ENCODE results near the gene RILPL2.
"Not testable (repeated sequence)": the region's sequence is repeated elsewhere in the genome, so short reads cannot be mapped to it uniquely, and the experiment has no call there.

RILPL2 gene

DNA sequence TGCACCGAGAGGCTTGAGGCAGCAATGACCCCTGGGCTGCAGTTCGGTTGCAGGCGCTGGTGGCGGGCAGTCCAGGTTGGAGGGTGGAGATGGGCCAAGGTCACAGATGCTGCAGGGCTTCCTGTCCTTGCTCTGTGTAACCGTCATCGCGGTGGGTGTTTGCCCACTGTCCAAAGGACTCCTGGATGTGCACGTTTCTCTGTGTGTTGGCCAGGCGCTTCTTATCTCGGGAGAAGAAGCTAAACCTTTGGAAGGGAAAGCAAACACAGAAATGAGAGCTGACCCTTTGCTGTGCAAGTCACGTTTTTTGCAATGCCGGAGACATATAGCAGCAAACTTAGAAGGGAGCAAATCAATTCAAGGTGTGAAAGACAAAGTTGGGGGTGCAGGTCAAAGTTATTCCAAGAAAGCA lies 36.0 kb upstream of the RILPL2 start:
- Histone ChIP-seq H3K4me3 (ENCODE audit: low read length) (no peak overlapping the region), H3K36me3 (ENCODE audit: control insufficient read depth, insufficient read depth, low read length, severe bottlenecking) (peaks cover 26% of the 10 kb centered on the region), H3K9me3 (ENCODE audit: control insufficient read depth, low read length) (no peaks in the 10 kb centered on the region), H3K27me3 (replicated peaks; ENCODE audit: control insufficient read depth, insufficient read depth, low read length) (no peaks in the 10 kb centered on the region), H3K9ac (ENCODE audit: low read length) (no peak overlapping the region), H3K4me1 (ENCODE audit: control insufficient read depth, insufficient read depth, low read length) (peaks cover 6% of the 10 kb centered on the region)
- DNase-seq (ENCODE audit: low read depth), result no peak

DNA sequence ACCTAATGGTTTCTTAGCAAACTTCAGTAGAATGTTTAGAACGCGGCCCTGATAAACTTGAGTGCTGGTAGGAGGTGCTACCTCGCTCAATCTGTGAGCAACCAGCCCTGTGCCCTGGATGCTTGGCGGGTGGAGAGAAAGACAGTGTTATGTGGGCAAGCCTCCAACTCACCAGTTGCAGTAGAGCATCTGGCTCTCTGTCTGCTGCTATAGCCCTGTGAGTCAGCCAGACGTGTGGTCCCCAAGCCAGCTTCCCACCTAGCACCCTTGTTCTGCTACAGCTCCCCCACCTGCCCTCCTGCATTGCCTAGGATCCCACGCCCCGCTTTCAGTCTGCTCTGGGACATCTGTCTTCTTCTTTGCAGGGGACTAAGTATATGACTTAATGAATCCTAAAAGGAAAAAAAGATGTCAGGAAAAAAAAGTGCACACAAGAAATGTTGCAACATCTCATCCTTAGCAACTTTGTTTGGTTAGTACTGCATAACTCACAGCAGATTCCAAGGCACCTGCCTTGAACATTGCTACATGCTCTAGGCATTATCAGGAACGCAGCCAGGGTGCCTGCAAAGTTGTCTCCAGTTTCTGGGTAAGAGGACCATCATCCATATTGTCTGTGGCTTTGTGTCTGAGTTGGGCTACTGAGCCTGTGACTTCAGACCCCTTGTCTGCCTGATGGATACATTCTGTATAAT lies 35.0 kb upstream of the RILPL2 start:
- peak; percentile 74 for DNase-seq (ENCODE audit: low read depth)
- peaks cover 23% of the 10 kb centered on the region for H3K36me3 ChIP-seq (ENCODE audit: control insufficient read depth, insufficient read depth, low read length, severe bottlenecking)
- no peaks in the 10 kb centered on the region for H3K9me3 ChIP-seq (ENCODE audit: control insufficient read depth, low read length)
- no peaks in the 10 kb centered on the region for H3K27me3 ChIP-seq (replicated peaks; ENCODE audit: control insufficient read depth, insufficient read depth, low read length)
- H3K4me3 ChIP-seq (ENCODE audit: low read length), result no peak overlapping the region
- peaks cover 10% of the 10 kb centered on the region for H3K4me1 ChIP-seq (ENCODE audit: control insufficient read depth, insufficient read depth, low read length)
- no peak overlapping the region for H3K9ac ChIP-seq (ENCODE audit: low read length)

DNA sequence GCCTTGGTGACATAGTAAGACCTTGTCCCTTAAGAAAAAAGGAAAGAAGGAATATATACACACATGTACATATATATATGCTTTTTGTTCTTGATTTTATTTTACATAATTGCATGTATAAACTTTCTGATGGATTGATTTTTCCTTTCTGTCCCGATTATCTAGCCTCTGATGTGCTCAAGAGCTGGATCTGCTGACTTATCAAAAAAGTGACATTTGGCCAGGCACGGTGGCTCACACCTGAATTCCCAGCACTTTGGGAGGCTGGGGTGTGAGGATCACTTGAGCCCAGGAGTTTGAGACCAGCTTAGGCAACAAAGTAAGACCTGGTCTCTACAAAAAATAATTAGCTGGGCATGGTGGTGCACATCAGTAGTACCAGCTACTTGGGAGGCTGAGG lies 33.5 kb upstream of the RILPL2 start:
- peaks cover 10% of the 10 kb centered on the region for H3K4me1 ChIP-seq (ENCODE audit: control insufficient read depth, insufficient read depth, low read length)
- no peaks in the 10 kb centered on the region for H3K27me3 ChIP-seq (replicated peaks; ENCODE audit: control insufficient read depth, insufficient read depth, low read length)
- no peak for DNase-seq (ENCODE audit: low read depth)
- H3K4me3 ChIP-seq (ENCODE audit: low read length), result no peak overlapping the region
- H3K36me3 ChIP-seq (ENCODE audit: control insufficient read depth, insufficient read depth, low read length, severe bottlenecking), result peaks cover 30% of the 10 kb centered on the region
- no peak overlapping the region for H3K9ac ChIP-seq (ENCODE audit: low read length)
- H3K9me3 ChIP-seq (ENCODE audit: control insufficient read depth, low read length), result no peaks in the 10 kb centered on the region

DNA sequence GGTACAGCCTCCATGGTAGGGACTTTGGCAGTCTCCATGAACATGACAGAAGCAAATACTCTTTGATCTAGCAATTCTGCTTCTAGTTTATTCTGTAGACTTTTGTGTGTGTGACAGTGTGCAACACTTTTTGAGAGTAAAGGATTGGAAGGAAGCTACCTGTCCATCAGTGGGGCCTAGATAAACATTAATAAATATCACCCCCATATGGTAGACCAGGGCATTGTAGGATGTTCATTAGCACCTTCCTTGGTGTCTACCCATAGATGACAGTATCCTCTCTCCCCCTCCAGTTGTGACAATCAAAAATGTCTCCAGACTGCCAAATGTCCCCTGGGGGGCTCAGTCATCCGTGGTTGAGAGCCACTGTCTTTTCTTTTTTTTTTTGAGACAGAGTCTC lies 32.3 kb upstream of the RILPL2 start:
- no peaks in the 10 kb centered on the region for H3K27me3 ChIP-seq (replicated peaks; ENCODE audit: control insufficient read depth, insufficient read depth, low read length)
- no peaks in the 10 kb centered on the region for H3K9me3 ChIP-seq (ENCODE audit: control insufficient read depth, low read length)
- peaks cover 32% of the 10 kb centered on the region for H3K36me3 ChIP-seq (ENCODE audit: control insufficient read depth, insufficient read depth, low read length, severe bottlenecking)
- DNase-seq (ENCODE audit: low read depth), result no peak
- H3K4me3 ChIP-seq (ENCODE audit: low read length), result no peak overlapping the region
- H3K9ac ChIP-seq (ENCODE audit: low read length), result no peak overlapping the region
- peaks cover 10% of the 10 kb centered on the region for H3K4me1 ChIP-seq (ENCODE audit: control insufficient read depth, insufficient read depth, low read length)

DNA sequence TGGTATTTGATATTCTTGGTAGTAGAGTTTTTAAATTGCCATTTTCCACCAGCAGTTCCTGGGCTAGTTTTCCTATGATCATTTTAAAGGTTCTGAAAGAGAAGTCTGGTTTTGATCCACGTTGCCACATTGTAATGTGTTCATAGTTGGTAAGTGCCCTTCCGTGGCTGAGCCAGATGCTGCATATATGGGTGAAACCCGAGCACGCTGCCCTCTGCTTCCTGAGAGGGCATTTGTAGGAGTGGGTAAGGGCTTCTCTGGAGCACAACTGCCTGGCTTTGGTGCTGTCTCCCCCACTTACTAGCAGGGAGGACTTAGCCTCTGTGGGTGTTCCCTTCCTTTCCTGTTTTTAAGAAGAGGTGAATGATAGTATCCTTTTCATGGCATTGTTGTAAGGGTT lies 28.6 kb upstream of the RILPL2 start:
- Histone ChIP-seq H3K4me1 (ENCODE audit: control insufficient read depth, insufficient read depth, low read length) (peaks cover 4% of the 10 kb centered on the region), H3K9me3 (ENCODE audit: control insufficient read depth, low read length) (no peaks in the 10 kb centered on the region), H3K9ac (ENCODE audit: low read length) (no peak overlapping the region), H3K4me3 (ENCODE audit: low read length) (no peak overlapping the region), H3K27me3 (replicated peaks; ENCODE audit: control insufficient read depth, insufficient read depth, low read length) (no peaks in the 10 kb centered on the region), H3K36me3 (ENCODE audit: control insufficient read depth, insufficient read depth, low read length, severe bottlenecking) (peaks cover 18% of the 10 kb centered on the region)
- DNase-seq (ENCODE audit: low read depth), result no peak

DNA sequence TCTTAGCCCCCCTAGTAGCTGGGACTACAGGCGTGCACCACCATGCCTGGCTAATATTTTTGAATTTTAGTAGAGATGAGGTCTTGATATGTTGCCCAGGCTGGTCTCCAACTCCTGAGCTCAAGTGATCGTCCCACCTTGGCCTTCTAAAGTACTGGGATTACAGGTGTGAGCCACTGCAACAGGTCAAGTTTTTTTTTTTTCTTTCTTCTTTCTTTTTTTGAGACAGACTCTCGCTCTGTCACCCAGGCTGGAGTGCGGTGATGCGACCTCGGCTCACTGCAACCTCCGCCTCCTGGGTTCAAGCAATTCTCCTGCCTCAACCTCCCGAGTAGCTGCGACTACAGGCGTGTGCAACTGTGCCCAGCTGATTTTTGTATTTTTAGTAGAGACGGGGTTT lies 26.7 kb upstream of the RILPL2 start:
- not testable (repeated sequence) for H3K4me1 ChIP-seq (ENCODE audit: control insufficient read depth, insufficient read depth, low read length); H3K27me3 ChIP-seq (replicated peaks; ENCODE audit: control insufficient read depth, insufficient read depth, low read length); H3K4me3 ChIP-seq (ENCODE audit: low read length); DNase-seq (ENCODE audit: low read depth); H3K9ac ChIP-seq (ENCODE audit: low read length); H3K9me3 ChIP-seq (ENCODE audit: control insufficient read depth, low read length)
- peaks cover 18% of the 10 kb centered on the region for H3K36me3 ChIP-seq (ENCODE audit: control insufficient read depth, insufficient read depth, low read length, severe bottlenecking)

DNA sequence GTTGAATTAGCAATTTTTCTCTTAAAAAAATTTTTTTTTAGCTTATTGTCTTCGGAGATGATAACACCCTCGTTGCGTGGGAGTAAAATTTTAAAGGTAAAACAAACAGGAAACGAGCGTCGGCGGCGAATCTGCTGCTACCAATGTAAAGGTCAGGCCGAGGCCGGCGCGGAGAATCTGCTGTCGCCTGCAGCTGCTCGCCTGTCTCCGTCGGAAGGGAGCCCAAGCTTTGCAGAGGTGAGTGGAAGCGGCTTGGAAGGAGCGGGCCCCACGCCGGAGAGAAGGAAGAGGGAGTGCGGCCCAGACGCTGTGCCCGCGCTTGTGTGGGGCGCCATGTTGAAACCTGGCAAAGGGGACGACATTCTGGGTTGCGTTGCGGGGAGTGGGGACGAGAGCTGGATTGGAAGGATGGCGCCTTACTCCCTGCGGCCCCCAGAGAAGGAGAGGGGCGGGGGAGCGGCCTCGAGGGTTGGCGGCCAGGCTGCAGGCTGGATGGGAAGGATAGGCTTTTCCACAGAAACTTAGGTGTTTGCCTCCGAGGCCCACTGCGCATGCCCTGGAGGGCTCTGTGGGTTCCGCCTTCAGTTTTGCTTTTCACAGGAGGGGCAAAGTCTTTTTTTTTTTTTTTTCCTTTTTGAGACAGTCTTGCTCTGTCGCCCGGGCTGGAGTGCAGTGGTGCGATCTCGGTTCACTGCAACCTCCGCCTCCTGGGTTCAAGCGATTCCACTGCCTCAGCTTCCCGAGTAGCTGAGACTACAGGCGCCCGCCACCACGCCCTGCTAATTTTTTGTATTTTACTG lies 21.7 kb upstream of the RILPL2 start, which contains the start of gene SNRNP35:
Gene SNRNP35, plus strand, starts transcription at position 160 of the 800 bp plus-strand sequence. CDS start 7,402 bp downstream, outside the sequence.
- Histone ChIP-seq H3K9ac (ENCODE audit: low read length) (peak within 1 kb of the TSS; percentile 97), H3K4me1 (ENCODE audit: control insufficient read depth, insufficient read depth, low read length) (peaks cover 4% of the 10 kb centered on the region), H3K9me3 (ENCODE audit: control insufficient read depth, low read length) (no peaks in the 10 kb centered on the region), H3K27me3 (replicated peaks; ENCODE audit: control insufficient read depth, insufficient read depth, low read length) (no peaks in the 10 kb centered on the region), H3K36me3 (ENCODE audit: control insufficient read depth, insufficient read depth, low read length, severe bottlenecking) (no peaks in the 10 kb centered on the region), H3K4me3 (ENCODE audit: low read length) (peak within 1 kb of the TSS; percentile 91)
- peak; percentile 90 for DNase-seq (ENCODE audit: low read depth)

DNA sequence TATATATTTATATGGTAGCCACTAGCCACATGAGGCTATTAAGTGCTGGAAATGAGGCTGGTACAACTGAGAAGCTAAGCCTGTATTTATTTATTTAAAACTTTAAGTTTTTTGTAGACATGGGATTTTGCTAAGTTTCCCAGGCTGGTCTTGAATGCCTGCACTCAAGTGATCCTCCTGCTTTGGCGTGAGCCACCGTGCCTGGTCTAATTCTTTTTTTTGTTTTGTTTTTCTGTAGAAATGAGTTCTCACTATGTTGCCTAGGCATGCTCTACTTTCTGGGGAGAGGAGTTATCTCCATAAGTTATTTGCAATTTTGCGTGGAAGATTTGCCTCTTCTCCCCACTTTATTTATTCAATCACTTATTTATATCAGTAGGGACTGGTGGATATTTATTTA lies 16.7 kb upstream of the RILPL2 start:
- DNase-seq (ENCODE audit: low read depth), result no peak
- H3K27me3 ChIP-seq (replicated peaks; ENCODE audit: control insufficient read depth, insufficient read depth, low read length), result no peaks in the 10 kb centered on the region

DNA sequence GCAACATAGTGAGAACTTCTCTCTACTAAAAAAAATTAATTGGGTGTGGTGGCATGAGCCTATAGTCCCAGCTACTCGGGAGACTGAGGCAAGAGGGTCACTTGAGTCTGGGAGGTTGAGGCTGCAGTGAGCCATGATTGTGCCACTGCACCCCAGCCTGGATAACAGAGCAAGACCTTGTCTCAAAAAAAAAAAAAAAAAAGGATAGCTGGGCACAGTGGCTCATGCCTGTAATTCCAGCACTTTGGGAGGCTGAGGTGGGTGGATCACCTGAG lies 15.7 kb upstream of the RILPL2 start:
- DNase-seq (ENCODE audit: low read depth), result not testable (repeated sequence)

More for the DNA sequence above, 16.7 kb upstream of the RILPL2 start:
- Histone ChIP-seq H3K4me1 (ENCODE audit: control insufficient read depth, insufficient read depth, low read length) (peaks cover 5% of the 10 kb centered on the region), H3K9ac (ENCODE audit: low read length) (no peak overlapping the region), H3K4me3 (ENCODE audit: low read length) (no peak overlapping the region), H3K36me3 (ENCODE audit: control insufficient read depth, insufficient read depth, low read length, severe bottlenecking) (no peaks in the 10 kb centered on the region), H3K9me3 (ENCODE audit: control insufficient read depth, low read length) (no peaks in the 10 kb centered on the region)

DNA sequence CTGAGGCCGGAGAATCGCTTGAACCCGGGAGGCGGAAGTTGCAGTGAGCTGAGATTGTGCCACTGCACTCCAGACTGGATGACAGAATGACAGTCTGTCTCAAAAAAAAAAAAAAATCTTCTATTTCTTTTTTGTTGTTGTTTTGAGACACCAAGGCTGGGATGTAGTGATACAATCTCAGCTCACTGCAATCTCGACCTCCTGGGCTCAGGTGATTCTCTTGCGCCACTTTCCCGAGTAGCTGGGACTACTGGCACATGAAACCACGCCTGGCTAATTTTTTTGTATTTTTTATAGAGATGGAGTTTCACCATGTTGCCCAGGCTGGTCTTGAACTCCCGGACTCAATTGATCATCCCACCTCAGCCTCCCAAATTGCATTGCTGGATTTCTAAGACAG lies 14.2 kb upstream of the RILPL2 start:
- no peak for DNase-seq (ENCODE audit: low read depth)
- Histone ChIP-seq H3K4me3 (ENCODE audit: low read length) (no peak overlapping the region), H3K27me3 (replicated peaks; ENCODE audit: control insufficient read depth, insufficient read depth, low read length) (no peaks in the 10 kb centered on the region), H3K9me3 (ENCODE audit: control insufficient read depth, low read length) (no peaks in the 10 kb centered on the region), H3K4me1 (ENCODE audit: control insufficient read depth, insufficient read depth, low read length) (peaks cover 16% of the 10 kb centered on the region), H3K9ac (ENCODE audit: low read length) (no peak overlapping the region), H3K36me3 (ENCODE audit: control insufficient read depth, insufficient read depth, low read length, severe bottlenecking) (no peaks in the 10 kb centered on the region)

More for the DNA sequence above, 15.7 kb upstream of the RILPL2 start:
- H3K9me3 ChIP-seq (ENCODE audit: control insufficient read depth, low read length); H3K9ac ChIP-seq (ENCODE audit: low read length); H3K4me1 ChIP-seq (ENCODE audit: control insufficient read depth, insufficient read depth, low read length); H3K4me3 ChIP-seq (ENCODE audit: low read length); H3K36me3 ChIP-seq (ENCODE audit: control insufficient read depth, insufficient read depth, low read length, severe bottlenecking); H3K27me3 ChIP-seq (replicated peaks; ENCODE audit: control insufficient read depth, insufficient read depth, low read length): not testable (repeated sequence)

DNA sequence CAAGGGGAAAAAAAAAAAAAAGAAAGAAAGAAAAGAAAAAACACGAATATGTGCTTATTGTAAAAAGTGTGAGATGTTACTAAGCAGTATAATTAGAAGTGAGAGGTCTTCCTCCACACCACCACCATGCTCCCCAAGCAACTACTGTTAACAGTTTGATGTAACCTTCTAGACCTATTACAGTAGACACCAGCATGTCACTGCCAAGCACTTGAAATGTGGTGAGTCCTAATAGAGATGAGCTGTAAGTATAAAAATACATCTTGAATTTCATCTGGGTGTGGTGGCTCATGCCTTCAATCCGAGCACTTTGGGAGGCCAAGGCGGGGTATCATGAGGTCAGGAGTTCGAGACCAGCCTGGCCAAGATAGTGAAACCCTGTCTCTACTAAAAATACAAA lies 13.4 kb upstream of the RILPL2 start:
- Histone ChIP-seq H3K9ac (ENCODE audit: low read length) (no peak overlapping the region), H3K4me1 (ENCODE audit: control insufficient read depth, insufficient read depth, low read length) (peaks cover 23% of the 10 kb centered on the region), H3K36me3 (ENCODE audit: control insufficient read depth, insufficient read depth, low read length, severe bottlenecking) (no peaks in the 10 kb centered on the region), H3K9me3 (ENCODE audit: control insufficient read depth, low read length) (no peaks in the 10 kb centered on the region), H3K4me3 (ENCODE audit: low read length) (no peak overlapping the region), H3K27me3 (replicated peaks; ENCODE audit: control insufficient read depth, insufficient read depth, low read length) (no peaks in the 10 kb centered on the region)
- DNase-seq (ENCODE audit: low read depth), result no peak
